COR-L47 (cell line): ENCODE data around the gene ITCH.
"Not testable (repeated sequence)": the region's sequence is repeated elsewhere in the genome, so short reads cannot be mapped to it uniquely, and the experiment has no call there.

Experiments used
- DNase-seq: peaks from one replicate; lab custom pipeline; 2025; lab: John Stamatoyannopoulos, UW

ITCH gene

DNA sequence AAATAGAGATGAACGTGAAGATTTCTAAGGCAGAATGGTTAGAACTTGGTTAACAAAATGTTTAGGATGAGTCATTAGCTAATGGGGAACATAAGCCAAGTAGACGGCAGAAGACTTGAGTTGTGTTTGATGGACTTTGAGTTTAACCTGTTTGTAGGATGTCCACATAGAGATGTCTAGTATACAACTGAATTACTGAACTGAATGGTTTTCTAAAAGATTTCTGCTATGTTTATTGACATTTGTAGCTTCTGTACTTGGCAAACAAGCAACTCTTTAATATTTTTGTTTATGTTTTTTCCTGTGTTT, 98.7 kb downstream of the ITCH start:
- no peak for DNase-seq

DNA sequence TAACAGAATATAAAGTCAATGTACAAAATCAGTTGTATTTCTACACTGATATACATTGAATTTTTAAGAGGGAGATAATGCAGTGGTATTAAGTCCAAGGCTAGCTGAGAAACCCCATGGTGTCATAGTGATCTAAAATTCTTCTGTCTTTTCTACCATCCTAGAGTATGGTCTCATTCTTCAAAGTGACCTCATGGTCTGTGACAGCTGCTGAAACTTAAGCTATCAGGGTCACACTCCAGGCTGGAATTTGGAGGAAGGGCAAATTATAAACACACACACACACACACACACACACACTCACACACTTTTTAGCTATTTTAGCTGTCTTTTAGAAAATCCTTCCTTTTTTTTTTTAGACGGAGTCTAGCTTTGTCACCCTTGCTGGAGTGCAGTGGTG, 105.9 kb downstream of the ITCH start:
- no peak for DNase-seq

DNA sequence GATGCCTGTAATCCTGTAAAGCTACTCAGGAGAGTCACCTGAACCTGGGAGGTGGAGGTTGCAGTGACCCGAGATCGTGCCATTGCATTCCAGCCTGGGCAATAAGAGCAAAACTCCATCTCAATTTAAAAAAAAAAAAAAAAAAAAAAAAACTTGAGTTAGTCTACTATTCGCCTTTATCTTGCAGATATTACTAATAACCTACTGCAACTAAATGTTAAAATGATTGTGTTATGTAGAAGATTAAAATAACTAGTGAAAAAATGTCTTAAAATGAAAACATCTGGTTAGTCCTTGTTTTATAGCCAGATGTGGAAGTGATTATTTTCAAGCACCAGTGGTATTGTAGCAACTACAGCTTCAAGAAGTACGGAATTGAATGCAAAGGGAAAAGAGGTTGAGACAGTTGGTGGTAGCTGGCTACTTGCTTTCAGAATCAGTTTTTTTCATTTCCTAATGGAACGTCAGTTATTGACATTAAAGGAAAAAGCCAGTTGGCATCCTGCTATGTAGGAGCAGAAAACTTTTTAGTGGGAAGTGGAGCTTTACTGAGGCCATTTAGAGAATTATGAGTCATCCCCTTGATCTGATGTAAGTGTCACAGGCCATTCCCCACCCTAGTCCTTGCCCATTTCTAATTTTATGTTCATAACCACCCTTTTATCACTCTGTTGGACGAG, 109.3 kb downstream of the ITCH start:
- no peak for DNase-seq

DNA sequence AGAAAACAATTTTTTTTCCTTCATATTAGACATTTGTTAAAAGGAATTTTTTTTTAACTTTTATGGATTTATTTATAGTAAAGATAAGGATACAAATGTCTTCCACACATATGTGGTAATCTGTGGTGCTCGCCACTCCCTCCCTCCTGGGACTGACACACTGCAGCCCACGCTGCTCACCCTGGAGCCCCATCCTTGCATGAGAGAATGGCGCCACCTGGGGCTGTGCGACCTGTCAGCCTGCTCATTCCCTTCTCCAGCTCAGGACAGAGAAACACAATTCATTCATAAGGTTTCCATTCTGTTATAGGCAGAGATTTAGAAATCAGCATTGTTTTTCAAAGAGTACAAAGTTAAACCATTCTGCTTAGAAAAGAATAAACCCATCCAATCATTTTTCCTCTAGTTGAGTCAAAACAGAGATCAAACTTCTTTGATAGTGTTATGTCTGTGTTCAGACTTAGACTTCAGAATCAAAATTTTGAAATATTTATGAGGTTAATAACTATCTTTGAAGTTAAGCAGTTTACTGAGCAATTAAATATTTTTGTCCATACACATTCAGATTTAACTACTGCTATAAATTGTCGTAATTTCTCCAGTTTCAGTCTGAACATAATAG, 110.3 kb downstream of the ITCH start:
- peak; percentile 38 for DNase-seq

DNA sequence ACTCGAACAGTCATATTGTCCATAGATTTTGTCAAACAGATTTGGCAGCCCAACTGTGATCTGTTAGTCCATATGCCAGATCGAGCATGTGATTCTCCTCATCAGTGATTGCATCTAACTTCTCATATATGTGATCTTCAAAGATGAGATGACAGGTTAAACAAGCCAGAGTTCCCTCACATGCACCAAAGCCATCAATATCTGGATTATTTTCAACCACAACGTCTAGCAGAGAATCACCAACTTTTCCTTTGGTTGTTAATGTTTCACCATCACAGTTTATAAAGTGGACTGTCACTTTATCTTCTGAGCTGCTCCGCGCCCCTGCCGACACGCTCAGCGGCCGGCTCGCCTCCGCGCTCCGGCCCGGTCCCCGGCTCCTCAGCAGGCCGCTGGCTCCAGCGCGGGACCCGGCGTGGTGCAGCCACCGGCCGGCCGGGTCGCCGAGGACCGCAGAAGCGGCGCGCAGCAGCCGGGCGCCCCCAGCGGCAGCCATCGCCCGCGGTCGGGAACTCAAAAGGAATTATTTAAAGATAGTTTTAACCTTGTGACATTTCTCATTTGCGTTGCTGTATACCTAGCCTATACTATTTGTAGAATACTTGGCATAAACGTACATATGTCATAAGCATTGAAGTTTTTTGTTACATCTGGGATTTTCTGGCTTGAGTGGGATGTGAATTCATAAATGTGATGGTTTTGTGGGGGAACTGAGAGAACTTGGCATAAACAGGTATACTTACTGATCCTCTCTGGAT, 113.1 kb downstream of the ITCH start:
- DNase-seq = no peak

DNA sequence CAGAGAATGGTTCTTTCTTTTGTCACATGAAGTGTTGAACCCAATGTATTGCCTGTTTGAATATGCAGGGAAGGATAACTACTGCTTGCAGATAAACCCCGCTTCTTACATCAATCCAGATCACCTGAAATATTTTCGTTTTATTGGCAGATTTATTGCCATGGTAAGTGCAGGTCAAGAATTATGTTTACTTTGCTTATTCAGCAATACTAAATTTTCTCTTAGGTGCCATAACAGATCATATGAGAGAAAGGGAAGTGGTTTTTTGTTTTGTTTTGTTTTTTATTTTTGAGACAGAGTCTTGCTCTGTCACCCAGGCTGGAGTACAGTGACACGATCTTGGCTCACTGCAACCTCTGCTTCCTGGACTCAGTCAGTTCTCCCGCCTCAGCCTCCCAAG, 116.6 kb downstream of the ITCH start:
- no peak for DNase-seq

DNA sequence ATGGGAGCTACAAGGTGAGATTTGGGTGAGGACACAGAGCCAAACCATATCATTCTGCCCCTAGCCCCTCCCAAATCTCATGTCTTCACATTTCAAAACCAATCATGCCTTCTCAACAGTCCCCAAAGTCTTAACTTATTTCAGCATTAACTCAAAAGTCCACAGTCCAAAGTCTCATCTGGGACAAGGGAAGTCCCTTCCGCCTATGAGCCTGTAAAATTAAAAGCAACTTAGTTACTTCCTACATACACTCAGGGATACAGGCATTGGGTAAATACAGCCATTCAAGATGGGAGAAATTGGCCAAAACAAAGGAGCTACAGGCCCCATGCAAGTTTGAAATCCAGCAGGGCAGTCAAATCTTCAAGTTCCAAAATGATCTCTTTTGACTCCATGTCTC, 119.1 kb downstream of the ITCH start:
- DNase-seq = not testable (repeated sequence)

DNA sequence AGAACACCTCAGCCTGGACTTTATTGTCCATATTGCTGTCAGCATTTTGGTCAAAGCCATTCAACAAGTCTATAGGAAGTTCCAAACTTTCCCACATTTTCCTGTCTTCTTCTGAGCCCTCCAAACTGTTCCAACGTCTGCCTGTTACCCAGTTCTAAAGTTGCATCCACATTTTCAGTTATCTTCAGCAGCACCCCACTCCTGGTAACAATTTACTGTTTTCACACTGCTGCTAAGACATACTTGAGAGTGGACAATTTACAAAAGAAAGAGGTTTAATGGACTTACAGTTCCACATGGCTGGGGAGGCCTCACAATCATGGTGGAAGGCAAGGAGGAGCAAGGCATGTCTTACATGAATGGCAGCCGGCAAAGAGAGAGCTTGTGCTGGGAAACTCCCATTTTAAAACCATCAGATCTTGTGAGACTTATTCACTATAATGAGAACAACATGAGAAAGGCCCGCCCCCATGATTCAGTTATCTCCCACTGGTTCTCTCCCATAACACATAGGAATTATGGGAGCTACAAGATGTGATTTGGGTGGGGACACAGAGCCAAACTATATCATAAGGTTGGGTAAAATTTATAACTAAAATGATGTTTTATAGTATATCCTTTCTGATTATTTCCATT, 120.6 kb downstream of the ITCH start:
- DNase-seq = not testable (repeated sequence)

DNA sequence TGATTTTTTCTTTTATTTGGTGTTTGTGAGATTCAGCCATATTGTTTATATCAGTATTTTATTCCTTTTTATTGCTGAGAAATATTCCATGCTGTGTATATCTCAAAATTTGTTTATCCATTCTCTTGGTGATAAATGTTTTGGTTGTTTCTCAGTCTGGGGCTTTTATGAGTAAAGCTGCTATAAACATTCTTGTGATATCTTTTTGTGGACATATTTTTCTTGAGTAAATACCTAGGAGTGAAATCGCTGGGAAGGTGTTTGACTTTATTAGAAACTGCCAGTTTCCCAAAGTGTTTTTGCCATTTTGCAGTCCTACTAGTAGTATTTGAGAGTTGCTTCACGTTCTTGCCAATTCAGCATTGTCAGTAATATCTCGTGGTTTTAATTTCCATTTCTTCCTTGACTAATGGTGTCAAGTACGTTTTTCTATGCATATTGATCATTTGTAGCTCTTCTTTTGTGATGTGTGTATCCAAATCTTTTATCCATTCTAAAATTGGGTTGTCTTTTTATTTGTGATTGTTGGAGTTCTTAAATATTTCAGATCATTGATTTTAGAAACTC, 122.1 kb downstream of the ITCH start:
- no peak for DNase-seq

DNA sequence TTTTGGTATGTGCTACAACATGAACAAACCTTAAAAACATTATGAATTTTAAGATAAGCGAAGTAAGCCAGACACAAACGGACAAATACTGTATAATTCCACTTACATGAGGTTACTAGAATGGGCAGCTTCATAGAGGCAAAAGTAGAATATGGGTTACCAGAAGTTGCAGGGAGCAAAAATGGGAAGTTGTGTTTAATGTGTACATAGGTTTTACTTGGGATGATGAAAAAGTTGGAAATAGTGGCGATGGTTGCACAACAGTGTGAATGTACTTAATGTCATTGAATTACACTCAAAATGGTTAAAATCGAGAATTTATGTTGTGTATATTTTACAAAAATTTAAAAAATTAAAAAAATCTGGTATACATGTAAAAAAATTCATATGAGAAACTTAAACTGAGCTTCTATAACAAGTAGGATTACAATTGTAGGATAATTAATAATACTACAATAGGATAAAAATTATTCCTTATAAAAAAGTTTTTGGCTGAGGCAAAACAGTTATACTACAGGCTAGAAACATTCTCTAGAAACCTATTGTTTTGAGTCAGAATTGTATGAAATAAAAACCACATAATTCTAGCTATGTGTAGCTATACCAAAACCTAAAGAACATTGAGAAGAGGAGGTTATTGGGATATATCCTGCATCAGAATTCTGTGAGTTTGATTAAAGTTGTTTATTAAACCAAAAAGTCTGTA, 128.3 kb downstream of the ITCH start:
- no peak for DNase-seq

DNA sequence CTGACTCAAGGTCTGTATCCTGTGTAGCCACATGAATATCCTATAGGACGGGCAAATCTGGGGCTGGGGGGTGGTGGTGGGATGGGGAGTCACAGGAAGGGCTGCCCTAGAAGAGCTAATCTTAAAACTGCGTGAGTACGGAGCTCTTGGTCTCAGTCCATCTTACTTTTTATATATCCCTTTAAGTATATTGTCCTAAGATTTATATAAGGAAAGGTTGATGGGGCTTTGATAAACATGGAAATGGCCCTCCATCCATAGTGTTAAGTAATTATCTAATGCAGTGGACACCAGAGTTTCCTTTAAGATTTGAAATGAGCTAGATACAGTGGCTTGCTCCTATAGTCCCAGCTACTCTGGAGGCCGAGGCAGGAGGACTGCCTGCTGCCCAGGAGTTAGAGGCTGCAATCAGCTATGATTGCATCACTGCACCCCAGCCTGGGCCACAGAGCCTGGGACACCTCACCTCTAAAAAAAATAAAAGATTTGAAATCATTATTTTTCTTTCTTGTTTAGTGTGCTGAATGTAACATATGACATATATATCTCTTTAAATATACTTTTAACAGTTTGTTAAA, 128.9 kb downstream of the ITCH start:
- DNase-seq = no peak

DNA sequence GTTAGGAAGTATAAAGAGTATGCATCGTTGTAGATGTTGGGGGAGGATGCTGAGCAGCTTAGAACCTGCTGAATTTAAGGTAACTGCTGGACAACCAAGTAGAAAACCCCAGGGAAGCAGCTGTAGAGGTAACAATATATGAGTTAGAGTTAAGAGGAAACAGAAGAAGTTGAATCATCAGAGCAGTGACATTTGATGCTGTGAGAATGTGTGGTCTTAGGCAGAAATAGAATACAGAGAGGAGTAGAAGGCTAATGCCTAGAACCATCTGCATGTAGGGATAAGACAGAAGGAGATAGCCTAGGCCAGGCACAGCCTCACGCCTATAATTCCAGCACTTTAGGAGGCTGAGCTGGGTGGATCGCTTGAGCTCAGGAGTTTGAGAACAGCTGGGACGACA, 130.6 kb downstream of the ITCH start:
- no peak for DNase-seq

DNA sequence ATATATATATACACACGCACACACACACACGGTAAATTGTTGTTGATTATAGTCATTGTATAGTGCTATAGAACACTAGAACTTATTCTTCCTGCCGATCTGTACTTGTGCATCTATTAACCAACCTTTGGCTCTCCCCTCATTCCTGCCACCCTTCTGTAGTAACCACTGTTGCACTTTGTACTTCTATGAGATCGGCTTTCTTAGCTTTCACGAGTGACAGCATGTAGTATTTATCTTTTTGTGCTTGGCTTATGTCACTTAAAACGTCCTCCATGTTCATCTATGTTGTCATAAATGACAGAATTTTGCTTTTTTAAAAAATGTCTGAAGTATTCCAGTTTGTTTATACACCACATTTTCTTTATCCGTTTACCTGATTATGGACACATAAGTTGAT, 132.2 kb downstream of the ITCH start:
- DNase-seq = no peak

DNA sequence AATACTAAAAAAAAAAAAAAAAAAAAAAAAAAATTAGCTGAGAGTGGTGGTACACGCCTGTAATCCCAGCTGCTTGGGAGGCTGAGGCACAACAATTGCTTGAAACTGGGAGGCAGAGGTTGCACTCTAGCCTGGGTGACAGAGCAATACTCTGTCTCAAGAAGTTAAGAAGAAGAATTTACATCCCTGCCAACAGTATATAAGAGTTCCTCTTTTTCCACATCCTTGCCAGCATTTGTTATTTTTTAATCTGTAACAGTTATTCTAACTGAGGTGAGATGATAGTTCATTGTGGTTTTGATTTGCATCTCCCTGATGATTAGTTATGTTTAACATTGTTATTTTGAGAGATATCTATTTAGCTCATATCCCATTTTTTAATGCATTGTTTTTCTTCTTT, 132.8 kb downstream of the ITCH start:
- no peak for DNase-seq

DNA sequence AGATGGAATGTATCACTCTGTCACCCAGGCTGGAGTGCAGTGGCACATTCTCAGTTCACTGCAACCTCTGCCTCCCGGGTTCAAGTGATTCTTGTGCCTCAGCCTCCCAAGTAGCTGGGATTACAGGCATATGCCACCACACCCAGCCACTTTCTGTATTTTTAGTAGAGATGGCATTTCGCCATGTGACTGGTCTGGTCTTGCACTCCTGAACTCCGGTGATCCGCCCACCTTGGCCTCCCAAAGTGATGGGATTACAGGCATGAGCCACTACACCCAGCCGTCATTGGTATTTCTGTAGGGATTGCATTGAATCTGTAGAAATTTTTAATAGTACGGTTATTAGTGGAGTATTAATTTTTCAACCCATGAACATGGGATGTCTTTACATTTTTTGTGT, 134.5 kb downstream of the ITCH start:
- not testable (repeated sequence) for DNase-seq

DNA sequence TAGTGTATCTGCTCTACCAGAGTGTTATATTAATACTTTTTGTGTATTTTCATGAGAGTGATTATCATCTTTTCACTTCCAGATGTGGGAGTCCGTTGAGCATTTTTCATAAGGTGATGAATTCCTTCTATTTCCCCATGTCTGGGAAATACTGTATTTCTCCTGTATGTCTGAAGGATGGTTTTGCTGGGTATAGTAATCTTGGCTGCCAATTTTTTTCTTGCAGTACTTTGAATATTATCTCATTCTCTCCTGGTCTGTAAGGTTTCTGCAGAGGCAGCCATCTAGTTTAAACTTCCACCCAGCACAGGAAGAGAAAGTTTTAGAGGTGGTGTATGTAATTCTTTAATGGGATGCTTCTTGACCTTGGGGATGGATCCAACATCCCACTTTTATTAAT, 137.8 kb downstream of the ITCH start:
- no peak for DNase-seq

DNA sequence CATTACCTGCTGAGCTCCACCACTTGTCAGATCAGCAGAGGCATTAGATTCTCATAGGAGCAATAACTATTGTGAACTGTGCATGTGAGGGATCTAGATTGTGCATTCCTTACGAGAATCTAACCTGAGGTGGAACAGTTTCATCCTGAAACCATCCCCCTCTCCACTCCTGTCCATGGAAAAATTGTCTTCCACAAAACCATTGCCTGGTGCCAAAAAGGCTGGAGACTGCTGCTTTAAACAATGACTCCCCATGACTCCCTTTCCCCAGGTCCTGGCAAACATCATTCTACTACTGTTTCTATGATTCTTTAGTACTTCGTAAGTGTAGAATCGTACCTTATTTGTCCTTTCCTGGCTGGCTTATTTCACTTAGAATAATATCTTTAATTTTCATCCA, 143.4 kb downstream of the ITCH start:
- DNase-seq = peak; percentile 63

DNA sequence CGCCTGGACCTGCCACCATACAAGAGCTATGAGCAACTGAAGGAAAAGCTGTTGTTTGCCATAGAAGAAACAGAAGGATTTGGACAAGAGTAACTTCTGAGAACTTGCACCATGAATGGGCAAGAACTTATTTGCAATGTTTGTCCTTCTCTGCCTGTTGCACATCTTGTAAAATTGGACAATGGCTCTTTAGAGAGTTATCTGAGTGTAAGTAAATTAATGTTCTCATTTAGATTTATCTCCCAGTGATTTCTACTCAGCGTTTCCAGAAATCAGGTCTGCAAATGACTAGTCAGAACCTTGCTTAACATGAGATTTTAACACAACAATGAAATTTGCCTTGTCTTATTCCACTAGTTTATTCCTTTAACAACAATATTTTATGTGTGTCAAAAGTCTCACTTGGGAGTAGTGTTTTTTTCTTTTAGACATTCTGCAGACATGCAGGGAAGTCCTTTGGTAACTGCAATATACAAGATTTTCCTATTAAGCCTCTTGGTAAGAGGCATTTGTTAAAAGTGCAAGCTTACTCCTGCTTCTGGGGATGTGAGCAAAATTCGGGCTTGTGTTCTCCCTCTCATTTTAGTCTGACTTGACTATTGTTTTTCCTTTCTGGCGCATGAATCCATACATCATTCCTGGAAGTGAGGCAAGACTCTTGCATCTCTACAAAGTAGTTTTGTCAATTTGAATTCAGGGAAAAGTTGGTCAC, 144.8 kb downstream of the ITCH start:
- no peak for DNase-seq

DNA sequence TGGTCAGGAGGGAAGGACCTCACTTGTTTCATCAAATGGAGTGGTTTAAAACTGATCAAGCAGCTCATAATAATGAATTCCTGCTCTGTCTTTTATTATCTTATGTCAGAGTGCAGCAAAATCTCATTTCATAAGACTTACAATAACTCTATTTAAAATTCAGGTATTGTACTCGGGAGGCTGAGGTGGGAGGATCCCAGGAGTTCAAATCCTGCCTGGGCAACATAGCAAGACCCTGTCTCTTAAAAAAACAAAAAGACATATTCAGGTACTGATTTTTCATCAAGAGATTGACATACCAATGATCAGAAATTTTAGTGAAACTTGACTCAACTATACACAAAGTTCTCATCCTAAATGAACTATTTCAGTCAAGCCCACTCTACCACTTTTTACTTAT, 147.5 kb downstream of the ITCH start:
- no peak for DNase-seq

DNA sequence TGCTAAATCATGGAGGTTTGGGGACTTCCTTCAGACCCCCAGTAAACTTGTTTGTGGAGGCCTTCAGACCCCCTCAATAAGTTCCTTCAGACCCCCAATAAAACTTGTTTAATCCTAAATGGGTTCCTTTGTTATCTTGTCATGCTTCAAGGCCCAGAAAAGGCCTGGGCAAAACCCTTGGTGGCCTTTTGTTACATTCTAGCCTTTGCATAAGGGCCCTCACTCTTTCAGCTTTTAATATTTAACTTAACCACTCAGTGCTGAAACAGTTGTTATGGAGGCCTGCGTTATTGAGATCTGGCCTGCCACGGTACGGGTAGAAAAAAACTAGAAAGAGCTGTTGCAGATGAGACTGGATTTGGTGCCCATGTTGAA, 148.8 kb downstream of the ITCH start:
- DNase-seq = no peak

DNA sequence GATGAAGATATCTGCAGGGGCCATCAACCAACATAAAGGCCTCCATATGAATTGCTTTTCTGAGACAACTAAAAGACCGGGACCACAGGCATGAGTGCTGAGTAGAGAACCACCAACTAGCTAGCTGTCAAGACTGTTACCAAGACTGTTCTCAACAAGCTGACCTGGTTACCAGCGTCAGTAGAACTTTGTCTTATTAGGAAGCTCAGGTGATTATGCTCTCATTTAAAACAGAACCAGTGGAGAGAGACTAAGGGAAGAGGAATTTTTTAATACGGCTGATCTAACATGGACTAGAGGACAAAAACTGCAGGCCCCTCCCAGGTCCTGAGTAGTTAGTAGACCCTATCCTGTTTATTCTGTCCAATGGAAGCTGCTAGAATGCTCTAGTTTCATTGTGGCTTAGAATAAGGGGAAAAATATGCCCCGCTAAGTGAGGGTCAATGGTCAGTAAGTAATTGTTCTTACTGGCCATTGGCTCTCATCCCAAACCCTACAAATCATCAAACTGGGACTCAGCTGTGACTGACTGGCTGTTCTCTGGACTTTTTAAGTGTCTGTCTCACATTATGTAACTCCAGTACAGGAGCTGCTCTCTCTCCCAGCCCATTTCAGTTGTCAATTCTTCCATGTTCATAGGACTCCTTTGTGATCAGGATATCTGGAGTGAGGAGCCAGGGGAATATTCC, 149.3 kb downstream of the ITCH start:
- DNase-seq = no peak
